PC-9 (cell line): Measurements from ENCODE around the gene MKRN2. TPM values are rescaled to one million over a fixed set of nuclear protein-coding genes. Genes with fewer than 3 reads are reported as not detected.
"Not testable (repeated sequence)": the region's sequence is repeated elsewhere in the genome, so short reads cannot be mapped to it uniquely, and the experiment has no call there.

Experiments used
- BruUV-seq: library from RNA; stranded (reverse); fragments of 400-500 nt; replicated peaks from 2 replicates; lab custom pipeline; 2021; lab: Mats Ljungman, UMichigan
- CTCF ChIA-PET: fragments of 300-600 bp; sonication (Branson Sonifier 250); formaldehyde crosslinking; loops from one replicate; lab custom pipeline; 2022; ENCODE audit warnings: antibody characterized with exemption; lab: Charles Lee
- POLR2A ChIA-PET: fragments of 300-600 bp; sonication (Branson Sonifier 250); formaldehyde crosslinking; loops from one replicate; lab custom pipeline; 2022; ENCODE audit warnings: antibody characterized with exemption; ENCODE audit not compliant: unreplicated experiment; lab: Charles Lee
- DNase-seq, 2 experiments: peaks; one replicate each; pipeline versions ENCODE4 v3.0.0 to v3.0.0-alpha.2; 2015 to 2022; ENCODE audit warnings: mixed read lengths in 1 of 2
- H2AFZ ChIP-seq: fragments of 200-600 bp; sonication (generic); 2 replicates; pipeline ENCODE4 v1.8.1; 2017; ENCODE audit warnings: antibody characterized with exemption
- H3F3A ChIP-seq: fragments of 200-600 bp; sonication (generic); 2 replicates; pipeline ENCODE4 v1.8.1; 2017; ENCODE audit warnings: antibody characterized with exemption, mild to moderate bottlenecking, low read depth; ENCODE audit not compliant: insufficient read depth
- H3K27ac ChIP-seq: fragments of 200-600 bp; sonication (generic); 2 replicates; pipeline ENCODE4 v1.6.1; 2016; ENCODE audit warnings: mixed run types
- H3K27me3 ChIP-seq: fragments of 200-600 bp; sonication (generic); 2 replicates; pipeline ENCODE4 v1.6.1; 2016; ENCODE audit warnings: low read depth, mixed run types; ENCODE audit not compliant: insufficient read depth
- H3K36me3 ChIP-seq: fragments of 200-600 bp; sonication (generic); 2 replicates; pipeline ENCODE4 v1.6.1; 2016; ENCODE audit warnings: low read depth, mixed run types
- H3K4me1 ChIP-seq: fragments of 200-600 bp; sonication (generic); replicated peaks from 2 replicates; pipeline ENCODE4 v1.6.1; 2016; ENCODE audit warnings: mixed run types; ENCODE audit not compliant: insufficient read depth
- H3K4me2 ChIP-seq: fragments of 200-600 bp; sonication (generic); 2 replicates; pipeline ENCODE4 v1.6.1; 2017; ENCODE audit warnings: mixed run types
- H3K4me3 ChIP-seq: fragments of 200-600 bp; sonication (generic); 2 replicates; pipeline ENCODE4 v1.6.1; 2016; ENCODE audit warnings: mixed run types
- H3K79me2 ChIP-seq: fragments of 200-600 bp; sonication (generic); 2 replicates; pipeline ENCODE4 v1.6.1; 2017; ENCODE audit warnings: low read depth, mixed run types
- H3K9me2 ChIP-seq: fragments of 200-600 bp; sonication (generic); 2 replicates; pipeline ENCODE4 v1.8.1; 2017; ENCODE audit warnings: mild to moderate bottlenecking; ENCODE audit not compliant: insufficient read depth
- H3K9me3 ChIP-seq: fragments of 200-600 bp; sonication (generic); 2 replicates; pipeline ENCODE4 v1.8.1; 2016; ENCODE audit warnings: low read depth; ENCODE audit not compliant: insufficient read depth
- H4K20me1 ChIP-seq: fragments of 200-600 bp; sonication (generic); 2 replicates; pipeline ENCODE4 v1.8.1; 2017; ENCODE audit not compliant: insufficient read depth
- CTCF ChIP-seq: fragments of 200-600 bp; sonication (generic); conservative IDR thresholded peaks from 2 replicates; pipeline ENCODE4 v1.6.1; 2017; ENCODE audit warnings: mixed run types, antibody characterized with exemption, mild to moderate bottlenecking, moderate library complexity
- EZH2 ChIP-seq: fragments of 200-600 bp; sonication (generic); IDR thresholded peaks from 2 replicates; pipeline ENCODE4 v1.8.0; 2017; ENCODE audit warnings: antibody characterized with exemption, low read depth
- intact Hi-C: fragments of 100-400 bp; cut with micrococcal nuclease; formaldehyde crosslinking; loops from one replicate; pipeline ENCODE4 v1.10.0; 2022; ENCODE audit not compliant: unreplicated experiment
- total RNA-seq: library from RNA; stranded (reverse); gene quantifications from 2 replicates; pipeline ENCODE4 v1.2.3, GENCODE V29; 2021

MKRN2 gene
- total RNA-seq, 1 experiment from 2014 or later, result 25.0 TPM

DNA sequence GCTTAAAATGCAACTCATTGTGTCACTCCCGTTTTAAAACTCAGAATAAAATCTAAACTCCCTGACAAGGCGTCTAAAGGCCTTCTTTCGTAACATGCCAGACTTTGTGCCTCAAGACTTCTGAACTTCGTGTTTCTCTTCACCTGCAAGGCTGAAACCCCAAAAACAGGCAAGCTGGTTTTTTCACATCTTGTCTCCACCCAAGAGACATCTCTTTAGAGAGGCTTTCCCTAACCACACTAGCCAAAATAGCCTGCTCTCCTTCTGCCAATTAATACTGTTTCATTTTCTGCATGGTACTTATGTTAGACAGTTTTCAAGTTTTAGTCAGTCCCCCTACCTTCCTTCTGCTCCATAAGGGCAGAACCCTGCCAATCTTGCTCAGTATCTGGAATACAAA lies 65.4 kb downstream of the MKRN2 start:
- H3F3A ChIP-seq, result no peaks in the 10 kb centered on the region
- CTCF ChIA-PET, result interaction anchor here (0.5 kb wide), 1 partner anchor 101 kb away, joined by 8 read pairs; no protein-coding TSS in a partner anchor
- no peak overlapping the region for H3K27ac ChIP-seq
- peaks cover 64% of the 10 kb centered on the region for H3K79me2 ChIP-seq
- no peak overlapping the region for H2AFZ ChIP-seq
- TF ChIP-seq EZH2 (no peak), CTCF (no peak)
- BruUV-seq, result no TSS peak
- H3K4me1 ChIP-seq, result no peaks in the 10 kb centered on the region
- H4K20me1 ChIP-seq, result peaks cover 54% of the 10 kb centered on the region; the same call in 1 of the 2 replicates
- no peak overlapping the region for H3K4me3 ChIP-seq
- DNase-seq, result no peak
- no peaks in the 10 kb centered on the region for H3K27me3 ChIP-seq
- H3K9me2 ChIP-seq, result no peaks in the 10 kb centered on the region
- intact Hi-C loops, result no loop called here
- H3K4me2 ChIP-seq, result no peak overlapping the region
- no peaks in the 10 kb centered on the region for H3K9me3 ChIP-seq
- POLR2A ChIA-PET, result interaction anchor here (0.7 kb wide), 1 partner anchor 300 kb away, joined by 5 read pairs; no protein-coding TSS in a partner anchor
- no peaks in the 10 kb centered on the region for H3K36me3 ChIP-seq

DNA sequence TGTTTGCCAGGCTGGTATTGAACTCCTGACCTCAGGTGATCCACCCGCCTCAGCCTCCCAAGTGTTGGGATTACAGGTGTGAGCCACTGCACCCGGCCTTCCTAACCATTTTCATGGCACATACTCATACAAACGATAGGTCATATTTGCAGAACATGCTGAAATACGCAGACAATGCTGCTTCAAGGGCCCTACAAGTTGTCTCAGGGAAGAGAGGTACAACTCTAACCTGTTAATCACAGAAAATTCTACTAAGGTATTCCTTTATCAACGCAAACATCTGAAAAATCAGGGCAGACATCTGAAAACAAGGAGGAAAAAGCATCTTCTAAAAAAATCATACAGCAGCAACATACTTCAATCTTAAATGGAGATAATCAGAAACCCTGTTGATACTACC lies 67.2 kb downstream of the MKRN2 start:
- CTCF ChIA-PET, result no interaction called here
- Histone ChIP-seq H3K9me3 (no peaks in the 10 kb centered on the region), H3F3A (no peaks in the 10 kb centered on the region), H3K9me2 (no peaks in the 10 kb centered on the region), H3K27ac (no peak overlapping the region), H3K27me3 (no peaks in the 10 kb centered on the region), H3K36me3 (no peaks in the 10 kb centered on the region), H2AFZ (no peak overlapping the region), H3K4me2 (no peak overlapping the region), H3K79me2 (peaks cover 81% of the 10 kb centered on the region), H4K20me1 (peaks cover 63% of the 10 kb centered on the region; the same call in 1 of the 2 replicates), H3K4me1 (no peaks in the 10 kb centered on the region), H3K4me3 (no peak overlapping the region)
- no peak for DNase-seq
- intact Hi-C loops, result no loop called here
- POLR2A ChIA-PET, result no interaction called here
- TF ChIP-seq CTCF (no peak), EZH2 (no peak)
- no TSS peak for BruUV-seq

DNA sequence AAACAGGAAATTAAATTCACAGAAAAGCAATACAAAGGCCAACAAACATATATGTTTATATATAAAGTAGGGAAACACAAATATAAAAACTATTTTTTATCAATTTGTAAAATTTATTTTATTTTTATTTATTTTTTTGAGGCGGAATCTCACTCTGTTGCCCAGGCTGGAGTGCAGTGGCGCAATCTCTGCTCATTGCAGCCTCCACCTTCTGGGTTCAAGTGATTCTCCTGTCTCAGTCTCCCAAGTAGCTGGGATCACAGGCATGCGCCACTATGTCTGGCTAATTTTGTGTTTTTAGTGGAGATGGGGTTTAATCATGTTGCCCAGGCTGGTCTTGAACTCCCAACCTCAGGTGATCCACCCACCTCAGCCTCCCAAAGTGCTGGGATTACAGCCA lies 68.1 kb downstream of the MKRN2 start:
- H3K9me2 ChIP-seq, H3K9me3 ChIP-seq, BruUV-seq, H3F3A ChIP-seq, H3K27ac ChIP-seq, H3K4me2 ChIP-seq, H2AFZ ChIP-seq, CTCF ChIA-PET, H3K27me3 ChIP-seq, H3K4me1 ChIP-seq, DNase-seq, intact Hi-C loops, H3K36me3 ChIP-seq, H3K4me3 ChIP-seq: not testable (repeated sequence)
- Histone ChIP-seq H3K79me2 (peaks cover 90% of the 10 kb centered on the region), H4K20me1 (peaks cover 67% of the 10 kb centered on the region; the same call in 1 of the 2 replicates)
- POLR2A ChIA-PET, result interaction anchor here (0.6 kb wide), 1 partner anchor 469 kb away, joined by 3 read pairs; no protein-coding TSS in a partner anchor

DNA sequence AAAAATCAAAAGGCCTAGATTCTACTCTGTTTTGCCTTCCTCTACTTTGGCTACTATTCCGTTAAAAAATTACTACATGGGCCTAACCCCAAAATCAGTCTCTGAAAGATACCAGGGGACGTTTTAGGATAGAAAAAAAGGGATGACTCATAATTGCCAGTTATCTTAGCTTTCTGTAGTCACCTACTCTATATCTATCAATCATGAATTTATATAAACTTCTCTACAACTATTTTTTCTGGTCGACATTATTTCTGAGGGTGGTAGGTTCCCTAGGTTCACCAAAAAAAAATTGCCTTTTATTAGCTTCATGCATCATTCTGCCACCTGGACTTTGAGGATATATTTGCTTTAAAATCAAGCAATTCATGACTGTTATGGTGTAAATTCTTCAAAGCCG lies 70.5 kb downstream of the MKRN2 start:
- Histone ChIP-seq H3K4me2 (no peak overlapping the region), H3K27ac (no peak overlapping the region), H3K27me3 (no peaks in the 10 kb centered on the region), H3K9me3 (no peaks in the 10 kb centered on the region), H3K4me1 (no peaks in the 10 kb centered on the region), H3K9me2 (no peaks in the 10 kb centered on the region), H4K20me1 (peaks cover 65% of the 10 kb centered on the region), H3K79me2 (peaks cover 91% of the 10 kb centered on the region), H3F3A (no peaks in the 10 kb centered on the region), H2AFZ (no peak overlapping the region), H3K4me3 (no peak overlapping the region), H3K36me3 (no peaks in the 10 kb centered on the region)
- CTCF ChIA-PET, result interaction anchor here (1.0 kb wide), 1 partner anchor 88 kb away, joined by 3 read pairs; no protein-coding TSS in a partner anchor
- DNase-seq, result no peak
- TF ChIP-seq EZH2 (no peak), CTCF (no peak)
- POLR2A ChIA-PET, result no interaction called here
- intact Hi-C loops, result no loop called here
- no TSS peak for BruUV-seq
